HG03175 (cell line): ENCODE data around the gene ZFX.

Experiments
- ATAC-seq: cut with Tn5 transposase; IDR thresholded peaks from one replicate; pipeline ENCODE4 v1.9.1; 2021; ENCODE audit warnings: mild to moderate bottlenecking, moderate library complexity; ENCODE audit not compliant: unreplicated experiment

Gene ZFX

DNA sequence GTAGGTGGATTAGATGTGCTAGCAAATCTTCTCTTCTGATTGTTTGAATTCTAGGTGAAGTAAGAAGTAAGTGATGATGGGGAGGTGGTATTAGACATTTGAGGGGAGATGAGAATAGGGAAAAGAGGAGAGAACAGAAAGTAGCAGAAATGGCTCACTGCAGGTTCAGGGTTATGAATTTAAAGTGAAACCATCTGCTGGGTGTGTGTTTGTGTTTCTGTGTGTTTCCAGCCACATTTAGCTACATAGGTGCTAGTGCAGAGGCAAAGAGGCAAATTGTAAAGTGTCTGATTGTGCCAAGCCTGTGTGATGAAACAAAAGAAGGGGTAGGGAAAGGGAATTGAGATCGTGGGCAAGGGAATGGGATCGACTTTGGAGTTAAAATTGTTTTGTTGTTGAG lies 50.6 kb downstream of the ZFX start:
- no peak for ATAC-seq

DNA sequence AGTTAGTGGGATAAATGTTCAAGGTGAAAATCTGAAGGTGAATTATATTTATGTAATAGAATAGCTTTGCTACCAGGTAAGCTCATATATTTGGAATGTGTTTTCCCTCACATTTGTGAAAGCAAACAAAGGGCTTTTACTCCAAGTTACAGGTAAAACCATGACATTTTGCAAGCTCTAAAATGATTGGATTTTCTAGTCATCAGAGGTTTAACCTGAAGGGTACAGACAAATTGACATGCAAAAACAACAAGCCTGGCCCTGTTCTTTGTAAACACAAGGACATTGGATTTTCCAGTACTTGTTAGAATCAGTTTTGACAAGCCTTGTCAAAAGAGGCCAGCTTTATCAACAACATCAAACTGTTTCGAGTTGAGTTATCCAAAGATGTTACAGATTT lies 51.7 kb downstream of the ZFX start:
- no peak for ATAC-seq

DNA sequence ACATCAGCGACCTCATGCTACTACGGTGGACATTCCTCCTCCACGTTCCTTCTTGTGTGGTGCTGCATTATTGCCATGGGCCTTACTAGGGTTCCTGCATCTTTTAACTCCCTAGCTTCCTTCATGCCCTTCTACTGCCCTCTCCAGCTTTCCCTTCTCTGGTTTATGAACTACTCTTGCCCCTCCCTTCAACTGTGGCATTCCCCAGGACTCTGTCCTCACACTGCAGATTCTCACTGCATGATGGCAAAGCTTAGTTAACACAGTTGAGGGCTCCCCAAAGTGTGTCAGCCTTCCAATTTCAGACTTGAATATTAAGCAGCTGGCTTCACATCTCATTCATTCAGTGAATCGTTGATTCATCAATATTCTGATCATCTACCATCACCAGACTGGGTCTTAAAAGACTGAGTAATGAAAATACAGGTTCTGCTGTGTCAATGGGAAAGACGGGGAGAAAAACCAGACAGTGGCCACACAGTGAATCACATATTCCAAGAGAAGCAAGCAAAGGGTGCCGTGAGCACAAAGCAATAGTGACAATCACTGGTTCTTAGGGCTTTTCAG lies 53.0 kb downstream of the ZFX start:
- ATAC-seq = no peak

DNA sequence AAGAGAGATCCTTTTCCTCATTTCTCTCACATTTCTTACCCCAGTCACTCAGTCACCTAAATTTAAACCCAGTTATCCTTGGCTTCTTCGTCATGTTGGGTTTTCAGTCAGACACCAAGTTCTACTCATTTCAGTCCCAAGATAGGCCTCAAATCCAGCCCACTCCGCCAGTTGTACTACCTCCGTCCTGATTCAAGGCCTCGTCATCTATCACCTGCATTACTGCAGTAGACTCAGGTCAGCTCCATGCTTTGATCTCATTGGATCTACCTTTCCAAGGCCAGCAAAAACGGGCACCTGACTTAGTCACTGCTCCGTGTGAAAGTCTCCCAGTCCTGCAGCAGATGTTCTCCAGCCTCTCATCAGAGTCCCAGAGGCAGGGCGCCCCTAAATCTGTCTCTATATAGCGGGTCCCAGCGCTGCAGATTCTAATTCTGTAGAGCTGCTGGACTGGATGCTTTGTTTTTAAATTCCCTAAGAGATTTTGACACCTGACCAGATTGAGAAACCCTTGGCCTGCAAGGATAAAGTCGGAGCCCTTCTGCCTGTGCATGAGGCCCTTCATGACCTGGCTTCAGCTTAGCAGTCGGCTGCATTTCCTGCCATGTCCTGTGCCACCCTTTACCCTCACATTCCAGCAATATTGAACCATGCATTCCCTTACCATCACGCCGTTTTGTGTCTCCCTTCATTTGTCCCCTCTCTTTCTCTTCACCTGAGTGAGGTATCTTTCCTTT lies 53.7 kb downstream of the ZFX start:
- no peak for ATAC-seq

DNA sequence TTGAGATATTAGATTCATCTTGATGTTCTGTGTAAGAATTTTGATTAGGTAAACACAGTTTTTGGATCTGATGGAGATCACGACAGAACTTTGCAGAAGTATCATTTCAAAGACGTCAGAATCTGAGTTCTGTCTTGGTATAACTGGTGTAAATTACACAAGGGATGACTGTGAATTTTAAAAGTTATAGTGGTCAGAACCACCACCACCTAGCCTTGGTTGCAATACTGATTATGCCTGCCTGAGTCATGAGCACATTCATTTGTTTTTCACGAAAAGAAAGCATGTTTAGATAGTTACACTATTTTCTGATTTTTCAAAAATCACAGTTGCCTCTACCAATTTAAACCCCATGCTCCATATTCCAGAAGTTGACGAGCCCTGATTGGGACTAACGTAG lies 54.8 kb downstream of the ZFX start:
- ATAC-seq = no peak

DNA sequence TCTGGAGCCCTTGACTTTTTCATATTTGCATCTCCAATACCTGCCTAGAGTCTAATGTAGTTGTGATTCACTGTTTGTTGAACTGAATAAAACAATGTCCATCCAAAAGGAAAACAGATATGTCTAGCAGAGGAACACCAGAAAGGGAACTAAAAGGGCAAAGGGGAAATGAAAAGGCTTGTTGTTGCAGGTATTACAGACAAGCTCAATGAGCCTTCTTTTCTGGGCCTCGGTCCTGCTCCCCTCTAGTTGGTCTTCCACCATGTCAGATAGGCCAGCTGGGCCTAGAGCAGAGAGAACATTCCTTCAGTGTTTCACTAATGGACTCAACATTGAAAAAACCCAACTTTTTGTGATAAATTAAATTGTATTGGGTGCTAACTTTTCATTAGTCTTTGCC lies 55.4 kb downstream of the ZFX start:
- ATAC-seq = no peak

DNA sequence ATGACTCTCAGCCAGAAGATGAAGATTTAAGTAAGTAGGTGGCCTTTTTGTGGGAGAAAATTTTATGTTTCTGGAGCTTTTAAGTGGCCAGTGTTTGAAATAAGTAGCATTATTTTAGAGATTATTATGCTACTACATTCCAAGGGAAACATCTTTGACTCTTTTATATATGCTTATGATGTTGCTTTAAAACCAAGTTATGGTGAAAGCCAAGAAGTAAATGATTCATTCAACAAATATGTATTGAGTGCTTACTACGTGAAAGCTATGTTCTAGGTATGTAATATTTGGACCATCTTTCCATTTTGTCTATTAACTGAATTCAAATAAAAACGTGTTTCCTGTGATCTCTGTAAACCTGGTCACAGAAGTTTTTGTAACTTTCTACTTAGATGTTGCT lies 58.3 kb downstream of the ZFX start:
- no peak for ATAC-seq

DNA sequence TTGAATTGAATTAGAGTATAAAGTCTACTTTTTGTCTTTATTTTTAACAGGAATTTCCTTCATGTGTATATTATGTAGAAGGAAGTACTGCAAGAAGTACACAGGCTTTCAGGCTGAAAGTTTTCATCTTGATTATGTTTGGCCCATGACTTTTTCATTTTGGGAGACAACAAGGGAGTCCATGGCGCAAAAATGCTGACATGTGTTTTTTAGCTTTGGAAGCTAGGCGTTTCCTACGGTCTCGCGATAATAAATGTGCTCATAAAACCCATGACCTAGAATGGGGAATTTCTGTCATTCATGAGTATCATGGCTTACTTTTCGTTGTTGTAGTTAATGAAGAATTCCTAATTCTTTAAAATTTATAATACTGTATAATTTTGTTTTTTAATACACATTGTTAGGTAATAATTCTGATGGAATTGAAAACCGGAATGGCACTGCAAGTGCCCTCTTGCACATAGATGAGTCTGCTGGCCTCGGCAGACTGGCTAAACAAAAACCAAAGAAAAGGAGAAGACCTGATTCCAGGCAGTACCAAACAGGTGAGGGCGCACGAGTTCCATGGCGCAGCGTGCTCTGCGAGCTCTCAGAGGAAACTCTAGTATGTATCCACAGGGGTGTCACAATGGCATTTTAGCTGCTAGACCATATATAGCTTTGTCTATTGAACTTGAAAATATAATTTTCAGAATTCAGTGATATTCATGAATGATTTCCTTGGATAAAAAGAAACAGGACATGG lies 59.1 kb downstream of the ZFX start:
- ATAC-seq = no peak

DNA sequence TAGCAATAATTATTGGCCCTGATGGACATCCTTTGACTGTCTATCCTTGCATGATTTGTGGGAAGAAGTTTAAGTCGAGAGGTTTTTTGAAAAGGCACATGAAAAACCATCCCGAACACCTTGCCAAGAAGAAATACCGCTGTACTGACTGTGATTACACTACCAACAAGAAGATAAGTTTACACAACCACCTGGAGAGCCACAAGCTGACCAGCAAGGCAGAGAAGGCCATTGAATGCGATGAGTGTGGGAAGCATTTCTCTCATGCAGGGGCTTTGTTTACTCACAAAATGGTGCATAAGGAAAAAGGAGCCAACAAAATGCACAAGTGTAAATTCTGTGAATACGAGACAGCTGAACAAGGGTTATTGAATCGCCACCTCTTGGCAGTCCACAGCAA lies 60.7 kb downstream of the ZFX start:
- ATAC-seq = no peak

DNA sequence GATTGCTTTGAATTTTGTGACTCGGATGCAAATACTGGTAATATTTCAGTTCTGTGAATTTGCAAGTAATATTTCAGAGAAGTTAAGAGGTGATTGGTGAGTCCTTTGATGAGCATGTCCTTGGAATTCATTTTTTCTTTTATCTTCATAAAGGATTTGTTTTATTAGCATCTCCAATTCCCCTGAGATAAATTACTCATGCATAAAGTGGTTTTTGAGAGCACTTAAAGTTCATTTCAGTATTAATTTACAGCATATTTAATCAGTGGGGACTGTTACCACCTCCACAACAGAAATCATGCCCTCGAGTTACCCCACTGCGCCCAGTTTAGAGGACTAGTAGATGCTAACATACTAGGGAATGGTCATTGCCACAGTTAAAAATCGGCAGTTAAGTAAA lies 65.0 kb downstream of the ZFX start:
- no peak for ATAC-seq

DNA sequence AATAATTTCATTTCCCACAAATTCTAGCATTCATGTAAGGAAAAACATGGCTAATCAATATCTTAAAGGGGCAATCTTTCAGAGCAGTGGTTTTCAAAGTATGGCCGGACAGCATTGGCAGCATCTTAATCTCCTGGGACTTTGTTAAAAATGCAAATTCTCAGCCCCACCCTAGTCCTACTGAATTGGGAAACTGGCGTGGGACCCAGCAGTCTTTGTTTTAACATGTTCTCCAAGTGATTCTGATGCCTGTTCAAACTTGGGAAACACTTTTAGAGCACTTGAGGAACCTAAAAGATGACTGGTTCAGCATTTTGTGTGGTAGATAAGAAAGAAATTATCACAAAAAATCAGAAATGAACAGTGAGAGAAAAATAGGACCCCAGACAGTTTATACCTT lies 65.7 kb downstream of the ZFX start:
- no peak for ATAC-seq

DNA sequence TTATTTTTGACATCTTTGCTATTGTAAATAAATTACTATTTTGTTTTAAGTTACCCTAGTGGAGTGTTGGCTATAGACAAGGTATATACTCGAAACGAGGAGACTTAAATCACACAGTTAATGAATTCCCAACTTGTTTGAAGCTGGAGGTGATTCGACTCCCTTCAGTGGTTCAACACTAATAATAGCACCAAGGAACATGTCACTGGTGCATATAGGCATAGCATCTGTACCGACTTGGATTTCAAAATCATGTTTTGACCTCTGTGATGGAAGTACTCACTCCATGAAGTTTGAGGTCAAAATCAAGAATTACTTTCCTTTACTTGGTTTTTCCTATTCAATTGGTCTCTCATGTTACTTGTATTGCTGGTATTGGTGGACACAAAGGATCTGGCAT lies 66.5 kb downstream of the ZFX start:
- ATAC-seq = no peak

DNA sequence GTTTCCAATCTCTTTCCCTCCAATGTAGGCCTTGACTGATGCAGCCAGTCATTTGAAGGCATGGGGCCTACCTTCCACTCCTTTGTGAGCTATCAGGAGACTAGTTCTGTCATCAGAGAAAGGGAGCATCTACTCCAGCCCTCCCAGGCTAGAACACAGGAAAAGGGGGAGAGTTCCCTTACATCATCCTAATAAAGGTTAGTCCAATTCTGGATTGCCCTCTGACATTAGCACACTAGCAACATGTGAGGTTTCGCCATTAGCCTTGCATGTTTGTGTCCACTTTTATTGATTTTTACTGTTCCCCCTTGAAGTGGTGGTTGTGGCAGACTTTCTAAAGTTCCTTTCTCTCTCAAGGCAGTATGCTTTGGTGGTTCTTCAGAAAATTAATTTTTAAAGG lies 67.3 kb downstream of the ZFX start:
- no peak for ATAC-seq

DNA sequence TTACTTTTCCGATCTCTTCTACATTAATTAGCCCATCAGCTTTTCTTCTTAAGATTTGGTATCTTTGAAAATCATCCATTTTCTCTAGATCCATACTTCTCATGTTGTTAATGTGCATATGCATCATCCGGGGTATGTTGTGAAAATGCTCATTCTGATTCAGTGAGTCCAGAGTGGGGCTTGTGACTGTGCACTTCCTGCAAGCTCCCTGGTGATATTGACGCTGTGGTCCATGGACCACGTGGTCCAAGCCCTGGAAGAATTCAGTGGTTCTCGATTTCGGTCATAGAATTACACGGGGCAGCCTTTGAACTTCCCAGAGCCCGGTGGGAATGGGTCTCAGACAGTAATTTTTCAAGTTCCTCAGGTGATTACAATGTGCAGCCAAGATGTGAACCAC lies 69.8 kb downstream of the ZFX start:
- no peak for ATAC-seq

DNA sequence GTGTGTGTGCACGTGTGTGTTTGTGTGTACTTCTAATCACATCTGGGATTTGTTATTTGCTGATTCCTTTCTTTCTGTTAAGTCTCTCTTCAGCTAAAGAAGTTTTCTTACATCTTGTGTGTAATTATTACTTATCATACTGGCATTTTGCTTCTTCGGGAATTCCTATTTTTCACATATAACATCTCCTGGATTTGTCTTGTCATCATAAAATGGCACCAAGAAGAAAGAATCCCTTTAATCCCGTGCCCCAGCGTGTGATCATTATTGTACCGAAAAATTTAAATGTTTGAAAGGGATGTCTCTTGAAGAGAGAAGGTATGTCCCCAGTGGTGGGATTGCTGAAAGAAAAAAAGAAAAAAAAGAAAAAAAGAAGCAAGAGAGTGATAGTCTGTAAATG lies 72.3 kb downstream of the ZFX start:
- no peak for ATAC-seq

DNA sequence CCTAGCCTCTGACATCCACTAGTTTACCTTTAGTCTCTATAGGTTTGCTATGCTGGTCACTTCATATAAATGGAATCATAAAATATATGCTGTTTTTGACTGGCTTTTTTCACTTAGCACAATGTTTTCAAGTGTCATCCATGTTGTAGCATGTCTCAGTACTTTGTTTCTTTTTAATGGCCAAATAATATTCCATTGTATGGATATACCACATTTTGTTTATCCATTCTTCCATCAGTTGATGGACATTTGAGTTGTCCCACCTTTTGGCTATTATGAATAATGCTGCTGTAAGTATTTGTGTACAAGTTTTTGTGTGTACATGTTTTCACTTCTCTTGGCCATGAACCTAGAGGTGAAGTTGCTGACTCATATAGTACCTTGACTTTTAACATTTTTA lies 75.7 kb downstream of the ZFX start:
- ATAC-seq = no peak

DNA sequence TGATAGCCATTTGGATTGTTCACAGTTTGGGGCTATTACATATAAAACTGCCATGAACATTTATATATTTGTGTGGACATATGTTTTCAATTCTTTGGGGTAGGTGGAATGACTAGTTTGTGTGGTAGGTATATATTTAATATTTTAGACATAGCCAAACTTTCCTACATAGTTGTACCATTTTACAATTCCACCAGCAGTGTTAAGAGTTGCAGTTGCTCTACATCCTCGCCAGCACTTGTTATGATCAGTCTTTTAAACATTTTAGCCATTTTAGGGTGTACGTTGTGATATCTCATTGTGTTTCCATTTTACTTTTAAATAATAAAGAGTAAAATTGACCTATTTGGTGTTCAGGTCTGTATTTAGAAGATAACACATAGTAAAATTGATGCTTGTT lies 76.6 kb downstream of the ZFX start:
- no peak for ATAC-seq

DNA sequence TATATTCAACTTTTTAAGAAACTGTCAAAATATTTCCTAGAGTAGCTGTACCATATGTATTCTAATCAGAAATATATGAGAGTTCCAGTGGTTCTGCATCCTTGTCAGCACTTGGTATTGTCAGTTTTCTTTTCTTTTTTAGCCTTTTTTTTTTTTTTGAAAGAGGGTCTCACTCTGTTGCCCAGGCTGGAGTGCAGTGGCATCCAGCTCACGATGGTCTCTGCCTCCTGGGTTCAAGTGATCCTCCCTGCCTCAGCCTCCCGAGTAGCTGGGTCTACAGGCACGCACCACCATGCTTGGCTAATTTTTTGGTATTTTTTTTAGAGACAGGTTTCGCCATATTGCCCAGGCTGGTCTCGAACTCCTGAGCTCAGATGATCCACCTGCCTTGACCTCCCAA lies 79.1 kb downstream of the ZFX start:
- no peak for ATAC-seq

DNA sequence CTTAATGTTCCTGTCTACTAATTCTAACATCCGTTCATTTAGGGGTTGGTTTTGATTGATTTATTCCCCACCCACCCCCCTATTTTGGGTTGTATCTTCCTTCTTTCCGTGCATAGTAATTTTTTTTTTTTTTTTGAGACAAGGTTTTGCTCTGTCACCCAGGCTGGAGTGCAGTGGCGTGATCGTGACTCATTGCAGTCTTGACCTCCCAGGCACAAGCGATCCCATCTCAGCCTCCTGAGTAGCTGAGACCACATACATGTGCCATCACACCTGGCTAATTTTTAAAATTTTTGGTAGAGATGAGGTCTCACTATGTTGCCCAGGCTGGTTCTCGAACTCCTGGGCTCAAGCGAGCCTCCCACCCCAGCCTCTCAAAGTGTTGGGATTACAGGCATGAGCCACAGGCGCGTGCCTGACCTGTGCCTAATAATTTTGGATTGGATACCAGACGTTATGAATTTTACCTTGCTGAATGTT lies 79.9 kb downstream of the ZFX start:
- no peak for ATAC-seq

DNA sequence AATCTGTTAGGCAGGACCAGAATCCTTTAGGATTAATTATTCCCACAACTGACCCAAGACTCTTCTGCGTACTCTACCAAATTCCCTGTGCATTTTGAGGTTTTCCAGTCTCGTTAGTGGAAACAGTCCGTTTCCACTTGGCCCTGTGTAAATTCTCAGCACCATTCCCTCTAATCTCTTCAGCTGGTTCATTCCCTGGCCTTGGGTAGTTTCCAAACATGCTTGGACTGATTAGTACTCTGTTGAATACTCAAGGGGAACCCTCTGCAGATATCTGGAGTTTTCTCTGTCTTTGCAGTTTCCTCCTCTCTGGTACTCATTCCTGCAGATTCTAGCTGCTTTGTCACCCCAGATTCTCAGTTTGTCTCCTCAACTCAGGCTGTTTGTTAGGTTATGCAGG lies 80.4 kb downstream of the ZFX start:
- no peak for ATAC-seq

DNA sequence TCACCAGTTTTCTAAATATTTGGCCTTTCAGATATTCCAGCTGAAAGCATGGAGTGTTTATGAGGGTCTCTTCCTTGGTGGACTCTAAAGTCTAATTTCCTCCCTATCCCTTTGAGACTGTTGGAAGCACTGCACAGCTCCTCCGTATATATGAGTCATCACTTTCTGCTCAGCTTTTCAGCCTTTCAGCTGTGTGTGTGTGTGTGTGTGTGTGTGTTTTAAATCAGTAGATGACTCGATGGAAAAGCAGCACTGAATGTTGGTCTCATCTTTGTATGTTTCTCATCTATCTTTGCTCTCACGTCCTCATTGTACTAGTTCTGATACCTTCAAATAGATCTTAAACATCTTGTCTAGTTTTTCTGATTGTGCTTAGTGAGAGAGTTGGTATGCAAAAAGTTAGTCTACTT lies 81.6 kb downstream of the ZFX start:
- no peak for ATAC-seq

DNA sequence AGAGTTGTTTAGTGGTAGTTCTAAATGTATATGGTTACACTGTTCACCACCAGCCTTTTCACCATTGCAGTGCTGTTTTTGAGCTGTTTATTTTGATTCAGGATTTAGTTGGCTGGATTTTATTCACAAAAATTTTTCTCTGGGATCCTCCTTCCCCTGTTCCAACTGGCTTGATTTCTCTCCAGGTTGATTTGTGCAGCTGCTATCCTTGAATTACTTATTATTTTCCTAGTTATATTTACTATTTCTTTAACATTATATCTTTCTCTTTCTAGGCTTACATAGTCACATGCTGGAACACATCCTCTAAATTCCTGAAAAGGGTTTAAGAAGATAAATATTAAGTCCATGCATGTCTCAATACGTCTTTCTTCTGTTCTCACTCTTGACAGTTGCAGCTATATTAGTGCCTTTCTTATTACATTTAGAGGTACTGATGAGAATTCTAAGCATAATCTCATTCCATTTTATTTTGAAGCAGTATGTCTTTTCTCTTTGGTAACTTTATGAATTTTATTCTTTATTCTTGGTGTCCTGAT lies 82.2 kb downstream of the ZFX start:
- no peak for ATAC-seq
